Mesenchymal stem cell (in vitro differentiated cells and primary cell): ENCODE results near the gene PALD1.

Experiments
- DNase-seq: peaks from one replicate; pipeline ENCODE4 v3.0.0-alpha.2; 2013
- H2AFZ ChIP-seq: one replicate; pipeline ENCODE4 v1.6.1; 2013; ENCODE audit warnings: low read depth, mild to moderate bottlenecking, control low read depth, inconsistent platforms, low read length, moderate library complexity
- H2AK5ac ChIP-seq: 2 replicates; pipeline ENCODE4 v1.6.1; 2013; ENCODE audit warnings: low read length, moderate library complexity, mild to moderate bottlenecking, inconsistent platforms; ENCODE audit not compliant: severe bottlenecking
- H2BK120ac ChIP-seq: one replicate; pipeline ENCODE4 v1.6.1; 2013; ENCODE audit warnings: low read depth, mild to moderate bottlenecking, inconsistent platforms, low read length, moderate library complexity
- H2BK12ac ChIP-seq, 2 experiments: one replicate each; pipeline ENCODE4 v1.6.1; 2013; ENCODE audit warnings: inconsistent platforms in 2 of 2, low read length in 2 of 2, mild to moderate bottlenecking in 2 of 2, moderate library complexity in 2 of 2, control low read depth in 1 of 2
- H2BK15ac ChIP-seq: one replicate; pipeline ENCODE4 v1.6.1; 2013; ENCODE audit warnings: mild to moderate bottlenecking, low read depth, inconsistent platforms; ENCODE audit not compliant: poor library complexity, severe bottlenecking
- H2BK5ac ChIP-seq: 2 replicates; pipeline ENCODE4 v1.6.1; 2013; ENCODE audit warnings: low read depth, mild to moderate bottlenecking, low read length, control low read depth, inconsistent platforms; ENCODE audit not compliant: poor library complexity, severe bottlenecking
- H3K14ac ChIP-seq, 2 experiments: one replicate each; pipeline ENCODE4 v1.6.1; 2013; ENCODE audit warnings: inconsistent platforms in 2 of 2, low read length in 2 of 2, control low read depth in 1 of 2, mild to moderate bottlenecking in 1 of 2, moderate library complexity in 1 of 2
- H3K18ac ChIP-seq, 2 experiments: one replicate each; pipeline ENCODE4 v1.6.1; 2013; ENCODE audit warnings: inconsistent platforms in 2 of 2, low read length in 2 of 2, control low read depth in 1 of 2, low read depth in 1 of 2, mild to moderate bottlenecking in 1 of 2
- H3K23ac ChIP-seq, 2 experiments: one replicate each; pipeline ENCODE4 v1.6.1; 2013; ENCODE audit warnings: inconsistent platforms in 2 of 2, low read length in 2 of 2, mild to moderate bottlenecking in 2 of 2, moderate library complexity in 2 of 2, control low read depth in 1 of 2
- H3K27ac ChIP-seq: 2 replicates; pipeline ENCODE4 v1.5.1; 2013; ENCODE audit warnings: mild to moderate bottlenecking, moderate library complexity, low read length, control low read depth, inconsistent platforms; ENCODE audit not compliant: poor library complexity, severe bottlenecking
- H3K27me3 ChIP-seq, 2 experiments: 2 replicates each; pipeline versions ENCODE4 v1.6.1 to v1.7.0; 2013; ENCODE audit warnings: low read length in 2 of 2, mild to moderate bottlenecking in 2 of 2, moderate library complexity in 2 of 2, control low read depth in 1 of 2, inconsistent platforms in 1 of 2; ENCODE audit not compliant: control insufficient read depth in 1 of 2, insufficient read depth in 1 of 2
- H3K36me3 ChIP-seq, 2 experiments: 2 replicates each; pipeline versions ENCODE4 v1.6.1 to v1.7.0; 2013; ENCODE audit warnings: low read length in 2 of 2, control low read depth in 1 of 2, inconsistent platforms in 1 of 2, low read depth in 1 of 2, mild to moderate bottlenecking in 1 of 2; ENCODE audit not compliant: insufficient read depth in 2 of 2, control insufficient read depth in 1 of 2
- H3K4ac ChIP-seq, 2 experiments: one replicate each; pipeline ENCODE4 v1.6.1; 2013; ENCODE audit warnings: inconsistent platforms in 2 of 2, low read length in 2 of 2, mild to moderate bottlenecking in 2 of 2, moderate library complexity in 2 of 2, control low read depth in 1 of 2, low read depth in 1 of 2
- H3K4me1 ChIP-seq: 2 replicates; pipeline ENCODE4 v1.6.1; 2013; ENCODE audit warnings: low read depth, low read length, control low read depth; ENCODE audit not compliant: control insufficient read depth, insufficient read depth
- H3K4me2 ChIP-seq: 2 replicates; pipeline ENCODE4 v1.6.1; 2013; ENCODE audit warnings: low read length, mild to moderate bottlenecking, inconsistent platforms; ENCODE audit not compliant: poor library complexity, severe bottlenecking
- H3K4me3 ChIP-seq, 2 experiments: 2 replicates each; pipeline versions ENCODE4 v1.5.1 to v1.7.0; 2013; ENCODE audit warnings: low read length in 2 of 2, mild to moderate bottlenecking in 2 of 2, control low read depth in 1 of 2, low read depth in 1 of 2; ENCODE audit not compliant: insufficient read depth in 1 of 2
- H3K79me1 ChIP-seq: replicated peaks from 2 replicates; pipeline ENCODE4 v1.6.1; 2013; ENCODE audit warnings: mild to moderate bottlenecking, control low read depth, low read length, inconsistent platforms; ENCODE audit not compliant: poor library complexity, severe bottlenecking
- H3K9ac ChIP-seq: 2 replicates; pipeline ENCODE4 v1.7.0; 2013; ENCODE audit warnings: mild to moderate bottlenecking, low read length, moderate library complexity
- H3K9me3 ChIP-seq: 2 replicates; pipeline ENCODE4 v1.7.0; 2013; ENCODE audit warnings: mild to moderate bottlenecking, low read length; ENCODE audit not compliant: control insufficient read depth
- H4K8ac ChIP-seq: one replicate; pipeline ENCODE4 v1.6.1; 2013; ENCODE audit warnings: inconsistent platforms, mild to moderate bottlenecking, low read length, moderate library complexity
- H4K91ac ChIP-seq: one replicate; pipeline ENCODE4 v1.6.1; 2013; ENCODE audit warnings: mild to moderate bottlenecking, low read length, inconsistent platforms
- WGBS: methylation state at CpG from one replicate; pipeline ENCODE4 v1.1.7; 2013; ENCODE audit warnings: mixed read lengths; 5-methylcytosine and 5-hydroxymethylcytosine counted together

The PALD1 gene

GRCh38 chr10:70442332-70442988 lies 36.1 kb upstream of the PALD1 start:
- H3K9me3 ChIP-seq = no peaks in the 10 kb centered on the region
- no peak overlapping the region for H2AFZ ChIP-seq
- WGBS = 29% methylated on average over 6 of the region's 6 CpGs
- H4K91ac ChIP-seq = no peak overlapping the region
- H3K4me1 ChIP-seq = peaks cover 15% of the 10 kb centered on the region
- H3K9ac ChIP-seq = no peak overlapping the region
- no peak overlapping the region for H4K8ac ChIP-seq
- no peak overlapping the region for H2BK15ac ChIP-seq
- H2BK5ac ChIP-seq = no peak overlapping the region
- no peak overlapping the region for H3K27ac ChIP-seq
- H2BK12ac ChIP-seq = no peak overlapping the region
- H3K4ac ChIP-seq = no peak overlapping the region
- no peak overlapping the region for H3K4me2 ChIP-seq
- no peak overlapping the region for H3K14ac ChIP-seq
- H3K18ac ChIP-seq = no peak overlapping the region
- H3K79me1 ChIP-seq = no peaks in the 10 kb centered on the region
- H2AK5ac ChIP-seq = no peak overlapping the region
- DNase-seq = no peak
- no peak overlapping the region for H3K4me3 ChIP-seq
- H3K27me3 ChIP-seq = peaks cover 65 to 70% of the 10 kb centered on the region in 2 experiments
- H3K23ac ChIP-seq = no peak overlapping the region
- no peak overlapping the region for H2BK120ac ChIP-seq
- H3K36me3 ChIP-seq = peaks cover 0 to 3% of the 10 kb centered on the region in 2 experiments

DNA sequence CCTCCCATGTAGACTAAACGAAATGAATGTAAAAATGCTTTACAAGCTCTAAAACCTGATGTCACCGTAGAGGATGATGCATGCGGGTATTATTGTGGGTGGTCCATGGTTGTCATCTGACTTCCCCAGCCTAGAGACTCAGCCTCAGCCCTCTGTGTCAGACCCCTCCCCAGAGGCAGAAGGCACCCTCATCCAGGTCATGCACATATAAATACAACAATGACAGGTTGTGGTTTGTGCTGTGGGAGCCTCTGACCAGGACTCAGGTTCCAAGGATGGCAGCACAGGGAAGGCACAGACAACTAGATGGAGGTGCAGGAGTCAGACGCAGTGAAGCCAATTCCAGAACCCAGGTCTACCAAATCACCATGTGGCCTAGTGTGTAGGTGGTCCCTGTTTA lies 33.8 kb upstream of the PALD1 start:
- Histone ChIP-seq H2AK5ac (no peak overlapping the region), H4K91ac (no peak overlapping the region), H2BK15ac (no peak overlapping the region), H3K23ac (no peak overlapping the region), H3K14ac (no peak overlapping the region), H3K27ac (no peak overlapping the region), H2BK5ac (no peak overlapping the region), H3K9me3 (no peaks in the 10 kb centered on the region), H3K4ac (no peak overlapping the region), H2AFZ (no peak overlapping the region), H3K36me3 (peaks cover 0 to 3% of the 10 kb centered on the region in 2 experiments), H3K4me1 (peaks cover 15% of the 10 kb centered on the region), H4K8ac (no peak overlapping the region), H3K27me3 (peaks cover 48 to 56% of the 10 kb centered on the region in 2 experiments), H3K4me3 (no peak overlapping the region), H3K9ac (no peak overlapping the region), H3K79me1 (no peaks in the 10 kb centered on the region), H3K18ac (no peak overlapping the region), H2BK120ac (no peak overlapping the region), H3K4me2 (no peak overlapping the region), H2BK12ac (no peak overlapping the region)
- 100% methylated on average over 4 of the region's 4 CpGs for WGBS
- DNase-seq = no peak

DNA sequence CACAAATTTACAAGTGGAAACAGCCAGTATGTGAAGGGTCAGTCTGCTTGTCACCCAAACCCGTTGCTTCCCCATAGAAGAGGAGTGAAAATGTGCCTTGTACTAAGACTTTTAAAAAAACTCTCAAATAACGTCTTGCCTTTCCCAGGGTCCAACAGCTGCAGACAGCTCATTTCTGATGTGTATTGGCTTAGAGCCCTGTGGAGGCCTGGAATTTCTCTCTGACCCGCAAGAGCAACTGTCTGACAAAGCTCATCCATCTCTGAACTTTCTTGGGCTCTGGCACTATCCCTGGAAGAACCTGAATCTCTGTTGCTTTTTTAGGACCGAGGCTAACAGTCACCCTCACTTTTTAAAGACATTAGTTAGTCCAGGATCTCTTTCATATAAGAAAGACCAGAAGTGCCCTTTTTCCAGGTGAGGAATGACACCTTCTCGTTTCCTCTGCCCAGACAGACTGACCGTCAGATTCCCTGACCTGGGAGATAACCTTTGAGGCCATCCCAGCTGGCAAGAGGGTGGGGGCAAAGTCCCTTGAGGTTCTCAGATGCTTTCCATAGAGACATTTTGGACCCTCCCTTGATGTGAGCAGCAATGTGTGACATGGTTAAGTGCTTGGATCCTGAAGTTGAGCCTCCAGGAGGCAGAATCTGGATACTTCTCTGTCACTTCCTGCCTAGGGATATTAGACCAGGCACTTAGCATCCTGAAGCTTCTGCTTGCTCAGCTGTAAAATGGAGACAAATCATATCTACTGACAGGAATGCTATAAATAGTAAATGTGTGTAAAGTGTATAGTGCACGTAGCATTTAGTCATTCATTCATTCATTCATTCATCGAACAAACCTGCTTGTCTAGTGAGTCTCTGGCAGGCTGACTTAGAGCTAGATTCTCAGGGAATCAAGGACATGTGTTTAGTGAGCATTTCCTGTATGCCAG lies 32.6 kb upstream of the PALD1 start:
- Histone ChIP-seq H3K9ac (no peak overlapping the region), H3K4me3 (no peak overlapping the region), H3K9me3 (no peaks in the 10 kb centered on the region), H4K8ac (no peak overlapping the region), H3K27ac (no peak overlapping the region), H3K23ac (no peak overlapping the region), H2BK12ac (no peak overlapping the region), H2BK15ac (no peak overlapping the region), H3K4me1 (peaks cover 13% of the 10 kb centered on the region), H2BK120ac (no peak overlapping the region), H3K4me2 (no peak overlapping the region), H2BK5ac (no peak overlapping the region), H2AK5ac (no peak overlapping the region), H4K91ac (no peak overlapping the region), H3K14ac (no peak overlapping the region), H3K4ac (no peak overlapping the region), H2AFZ (no peak overlapping the region), H3K36me3 (no peaks in the 10 kb centered on the region), H3K79me1 (no peaks in the 10 kb centered on the region), H3K18ac (no peak overlapping the region), H3K27me3 (peaks cover 36 to 51% of the 10 kb centered on the region in 2 experiments)
- peak; percentile 74 for DNase-seq
- 30% methylated on average over 6 of the region's 8 CpGs for WGBS

- no peak overlapping the region for H3K4me2 ChIP-seq
- WGBS = 82% methylated on average over 2 of the region's 2 CpGs
- no peak overlapping the region for H2BK12ac ChIP-seq
- peaks cover 7% of the 10 kb centered on the region for H3K4me1 ChIP-seq
- H3K9ac ChIP-seq = no peak overlapping the region
- H3K9me3 ChIP-seq = no peaks in the 10 kb centered on the region
- H3K4me3 ChIP-seq = no peak overlapping the region
- H2BK15ac ChIP-seq = no peak overlapping the region
- H2AFZ ChIP-seq = no peak overlapping the region
- H3K27me3 ChIP-seq = peaks cover 13 to 32% of the 10 kb centered on the region in 2 experiments
- H2BK120ac ChIP-seq = no peak overlapping the region
- no peaks in the 10 kb centered on the region for H3K36me3 ChIP-seq
- no peak for DNase-seq
- H4K91ac ChIP-seq = no peak overlapping the region
- no peak overlapping the region for H3K4ac ChIP-seq
- no peak overlapping the region for H3K27ac ChIP-seq
- H4K8ac ChIP-seq = no peak overlapping the region
- no peak overlapping the region for H3K18ac ChIP-seq
- no peak overlapping the region for H3K14ac ChIP-seq
- no peak overlapping the region for H3K23ac ChIP-seq
- no peak overlapping the region for H2BK5ac ChIP-seq
- no peaks in the 10 kb centered on the region for H3K79me1 ChIP-seq
- no peak overlapping the region for H2AK5ac ChIP-seq
These were observed 30.3 kb upstream of the PALD1 start for GRCh38 chr10:70448236-70448635.
